A673 (cell line): ENCODE measurements around the gene NKD2.

Source experiments
- CTCF ChIP-seq: fragments of 300-800, 200-600 bp; sonication (generic); conservative IDR thresholded peaks from 2 replicates; pipeline ENCODE4 v1.5.1; 2017; ENCODE audit warnings: low read depth, mild to moderate bottlenecking, antibody characterized with exemption, low read length, moderate library complexity, mixed read lengths
- EZH2 ChIP-seq: fragments of 200-600 bp; sonication (generic); IDR thresholded peaks from 2 replicates; pipeline ENCODE4 v1.6.1; 2017; ENCODE audit warnings: borderline replicate concordance, low read depth, mild to moderate bottlenecking, mixed read lengths, antibody characterized with exemption, low read length; ENCODE audit not compliant: poor library complexity, severe bottlenecking

- TF ChIP-seq CTCF: no peak
- TF ChIP-seq EZH2: no peak
Measured at GRCh38 chr5:1066676-1067075, 58.1 kb downstream of the NKD2 start.
